HFF-Myc (cell line): ENCODE measurements around the gene INSR.

Experiments
- DNase-seq: peaks from one replicate; pipeline ENCODE4 v3.0.0-alpha.2; 2011; ENCODE audit warnings: low read depth; ENCODE audit errors: extremely low read depth
- H3K4me3 ChIP-seq: replicated peaks from 2 replicates; pipeline ENCODE4 v1.5.1; 2011; ENCODE audit warnings: low read depth, mild to moderate bottlenecking, control low read depth, low read length
- TF ChIP-seq, protein P1 (sequence below): IDR thresholded peaks from 2 replicates; pipeline ENCODE4 v1.5.1; 2012; ENCODE audit warnings: mild to moderate bottlenecking, low read depth, low read length, control low read depth; ENCODE audit errors: missing control alignments

INSR gene

DNA sequence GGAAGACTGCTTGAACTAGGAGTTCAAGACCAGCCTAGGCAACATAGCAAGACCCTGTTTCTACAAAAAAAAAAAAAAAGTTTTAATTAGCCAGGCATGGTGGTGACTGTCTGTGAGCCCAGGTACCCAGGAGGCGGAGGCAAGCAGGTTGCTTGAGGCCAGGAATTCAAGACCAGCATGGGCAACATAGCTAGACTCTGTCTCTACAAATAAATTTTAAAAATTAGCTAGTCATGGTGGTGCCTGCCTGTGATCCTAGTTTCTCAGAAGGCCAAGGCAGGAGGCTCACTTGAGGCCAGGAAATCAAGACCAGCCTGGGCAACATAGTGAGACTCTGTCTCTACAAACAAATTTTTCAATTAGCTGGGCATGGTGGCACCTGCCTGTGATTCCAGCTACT lies 6.1 kb downstream of the INSR start:
- DNase-seq: no peak
- TF ChIP-seq, protein P1, sequence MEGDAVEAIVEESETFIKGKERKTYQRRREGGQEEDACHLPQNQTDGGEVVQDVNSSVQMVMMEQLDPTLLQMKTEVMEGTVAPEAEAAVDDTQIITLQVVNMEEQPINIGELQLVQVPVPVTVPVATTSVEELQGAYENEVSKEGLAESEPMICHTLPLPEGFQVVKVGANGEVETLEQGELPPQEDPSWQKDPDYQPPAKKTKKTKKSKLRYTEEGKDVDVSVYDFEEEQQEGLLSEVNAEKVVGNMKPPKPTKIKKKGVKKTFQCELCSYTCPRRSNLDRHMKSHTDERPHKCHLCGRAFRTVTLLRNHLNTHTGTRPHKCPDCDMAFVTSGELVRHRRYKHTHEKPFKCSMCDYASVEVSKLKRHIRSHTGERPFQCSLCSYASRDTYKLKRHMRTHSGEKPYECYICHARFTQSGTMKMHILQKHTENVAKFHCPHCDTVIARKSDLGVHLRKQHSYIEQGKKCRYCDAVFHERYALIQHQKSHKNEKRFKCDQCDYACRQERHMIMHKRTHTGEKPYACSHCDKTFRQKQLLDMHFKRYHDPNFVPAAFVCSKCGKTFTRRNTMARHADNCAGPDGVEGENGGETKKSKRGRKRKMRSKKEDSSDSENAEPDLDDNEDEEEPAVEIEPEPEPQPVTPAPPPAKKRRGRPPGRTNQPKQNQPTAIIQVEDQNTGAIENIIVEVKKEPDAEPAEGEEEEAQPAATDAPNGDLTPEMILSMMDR: no peak
- no peak overlapping the region for H3K4me3 ChIP-seq

DNA sequence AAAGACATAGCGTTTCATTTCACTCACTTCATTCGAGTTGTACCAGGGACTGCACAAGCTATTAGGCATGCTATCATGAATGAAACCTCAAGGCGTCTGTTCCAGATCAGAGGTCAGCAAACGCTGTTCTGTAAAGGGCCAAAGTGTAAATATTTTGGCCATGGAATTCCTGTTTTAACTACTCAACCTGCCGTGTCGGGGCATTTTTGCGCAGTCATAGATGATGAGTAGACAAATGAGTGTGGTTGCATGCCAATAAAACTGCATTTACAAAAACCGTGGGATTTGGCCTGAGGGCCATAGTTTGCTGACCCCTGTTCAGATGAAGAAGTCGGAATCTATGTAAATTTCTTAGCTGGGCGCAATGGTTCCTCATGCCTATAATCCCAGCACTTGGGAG lies 6.5 kb downstream of the INSR start:
- TF ChIP-seq, protein P1: no peak
- no peak for DNase-seq
- H3K4me3 ChIP-seq: no peak overlapping the region

DNA sequence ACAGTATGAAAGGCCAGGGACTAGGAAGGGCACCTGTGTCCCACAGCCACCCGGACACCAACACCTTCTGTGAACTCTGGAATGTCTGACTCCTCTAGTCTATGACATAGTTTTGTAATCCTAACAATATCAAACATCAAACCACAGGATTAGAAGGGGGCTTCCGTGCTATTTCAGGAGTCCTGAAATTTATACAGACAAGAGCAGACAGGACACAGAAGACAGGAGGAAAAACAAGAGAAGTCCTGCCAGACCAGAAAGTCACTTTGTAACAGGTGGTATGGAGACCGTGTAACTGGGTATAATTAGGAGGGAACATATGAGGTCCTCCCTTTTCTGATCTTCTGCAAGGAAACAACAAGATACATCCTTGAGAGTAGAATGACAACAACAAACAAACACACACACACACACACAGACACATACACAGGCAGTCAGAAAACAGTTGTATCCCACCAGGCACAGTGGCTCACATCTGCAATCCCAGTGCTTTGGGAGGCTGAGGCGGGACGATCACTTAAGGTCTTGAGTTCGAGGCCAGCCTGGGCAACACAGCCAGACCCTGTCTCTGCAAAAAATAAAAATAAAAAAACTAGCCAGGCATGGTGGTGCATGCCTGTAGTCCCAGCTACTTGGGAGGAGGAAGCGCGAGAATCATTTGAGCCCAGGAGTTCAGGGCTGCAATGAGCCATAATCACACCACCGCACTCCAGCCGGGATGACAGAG lies 13.1 kb downstream of the INSR start:
- no peak for DNase-seq

DNA sequence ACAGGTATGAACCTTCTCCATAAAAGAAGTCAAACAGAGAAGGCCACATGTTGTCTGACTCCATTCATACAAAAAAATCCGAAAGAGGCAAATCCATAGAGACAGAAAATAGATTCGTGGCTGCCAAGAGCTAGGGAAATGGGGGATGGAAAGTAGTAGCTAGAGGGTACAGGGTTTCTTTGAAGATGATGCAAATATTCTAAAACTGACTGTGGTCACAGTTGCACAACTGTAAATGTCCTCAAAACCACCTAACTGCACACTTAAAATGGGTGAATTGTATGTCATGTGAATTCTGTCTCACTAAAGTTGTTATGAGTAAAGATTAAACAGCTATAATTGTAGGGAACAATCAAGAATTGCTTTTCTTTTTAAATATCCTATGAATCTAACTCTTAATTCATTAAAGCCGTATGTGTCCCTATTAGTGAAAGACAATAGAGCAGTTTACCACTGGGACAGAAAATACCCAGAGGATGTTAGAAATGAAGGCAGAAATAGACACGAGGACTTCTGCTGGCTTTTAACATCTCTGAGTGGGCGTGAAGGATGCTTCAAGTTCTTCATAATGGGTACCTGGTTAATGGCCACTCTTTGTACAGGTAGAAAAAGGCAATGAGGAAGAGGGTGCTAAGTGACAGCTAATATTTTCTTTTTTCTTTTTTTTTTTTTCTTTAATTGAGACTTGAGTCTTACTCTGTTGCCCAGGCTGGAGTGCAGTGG lies 21.2 kb downstream of the INSR start:
- H3K4me3 ChIP-seq: no peak overlapping the region
- DNase-seq: no peak
- TF ChIP-seq, protein P1: no peak

More for the DNA sequence above, 13.1 kb downstream of the INSR start:
- TF ChIP-seq, protein P1: no peak
- no peak overlapping the region for H3K4me3 ChIP-seq

DNA sequence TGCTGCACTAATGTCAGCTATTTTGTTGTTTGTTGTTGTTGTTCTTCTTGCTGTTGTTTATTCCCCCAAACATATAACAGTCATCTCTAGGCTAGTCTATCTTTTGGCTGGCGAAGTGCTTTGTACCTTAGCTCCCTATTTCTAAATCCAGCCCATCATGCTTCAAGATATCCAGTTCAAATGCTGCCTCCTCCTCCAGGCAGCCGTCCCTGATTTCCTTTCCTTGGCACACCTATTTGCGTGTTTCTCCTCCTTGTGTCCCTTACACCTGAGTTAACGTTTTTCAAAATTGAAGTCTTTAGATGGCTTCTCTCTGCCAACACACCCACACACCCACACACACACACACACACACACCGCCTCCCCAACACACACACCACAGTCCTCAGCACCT lies 25.5 kb downstream of the INSR start:
- TF ChIP-seq, protein P1: no peak
- DNase-seq: no peak
- no peak overlapping the region for H3K4me3 ChIP-seq

DNA sequence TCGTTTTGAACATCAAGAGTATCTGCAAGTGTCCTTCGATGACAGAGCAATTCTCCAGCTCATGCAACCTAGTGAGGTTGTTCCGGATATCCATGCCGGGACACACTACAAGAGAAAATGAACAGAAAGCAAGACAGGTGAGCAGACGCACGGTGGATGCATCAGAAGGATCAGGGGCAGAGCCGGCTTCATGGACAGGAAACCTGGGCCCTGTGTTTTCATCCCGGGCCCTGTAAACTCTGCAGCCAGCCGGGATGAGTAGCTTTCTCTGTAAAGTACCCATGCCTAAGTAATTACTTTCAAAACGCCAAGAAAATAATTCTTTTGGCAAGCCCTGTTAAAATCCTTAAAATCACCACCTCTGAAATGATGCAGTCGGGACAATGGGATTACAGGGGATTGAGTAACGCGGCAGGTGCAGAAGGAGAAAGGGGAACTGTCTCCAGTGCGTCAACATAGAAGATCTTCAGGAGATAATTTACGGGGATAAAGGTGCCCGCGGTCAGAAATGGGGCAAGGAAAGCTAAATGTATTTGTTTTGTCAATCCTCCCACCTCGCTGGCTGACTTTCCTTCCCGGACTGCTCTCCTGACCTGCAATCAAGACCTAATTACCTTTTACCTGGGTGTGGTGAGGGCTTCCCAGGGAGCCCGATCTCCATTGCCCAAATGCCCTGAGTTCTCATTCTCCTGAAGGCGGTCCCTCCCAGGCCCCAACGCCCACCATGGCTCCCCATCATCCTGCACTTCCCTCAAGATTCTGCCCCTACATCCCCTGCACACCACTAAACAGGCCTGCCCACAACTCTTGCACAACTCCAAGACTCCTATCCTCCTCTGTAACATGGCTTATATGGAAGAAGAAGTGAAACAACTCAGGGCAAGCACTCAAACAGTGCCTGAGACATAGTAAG lies 26.2 kb downstream of the INSR start:
- H3K4me3 ChIP-seq: no peak overlapping the region

More for the DNA sequence above, 26.2 kb downstream of the INSR start:
- TF ChIP-seq, protein P1: no peak
- no peak for DNase-seq
